Transverse colon (tissue), 4 donors: ENCODE results near the gene KCNG1. TPM values are rescaled to one million over a fixed set of nuclear protein-coding genes. Genes with fewer than 3 reads are reported as not detected.

Experiments used
- DNase-seq: peaks from one replicate; pipeline ENCODE4 v3.0.0-alpha.2; 2019
- H3K27ac ChIP-seq, 4 donors: fragments of 200-600 bp; sonication (generic); 2 replicates each; pipeline ENCODE4 v1.5.1; 2016 to 2018; ENCODE audit warnings: inconsistent platforms in 4 of 4
- H3K27me3 ChIP-seq: fragments of 200-600 bp; sonication (generic); 2 replicates; pipeline ENCODE4 v1.5.1; 2017; ENCODE audit warnings: inconsistent platforms
- H3K36me3 ChIP-seq, 4 donors: fragments of 200-600 bp; sonication (generic); 2 replicates each; pipeline ENCODE4 v1.5.1; 2017 to 2019; ENCODE audit warnings: inconsistent platforms in 4 of 4
- H3K4me1 ChIP-seq, 4 donors: fragments of 200-600 bp; sonication (generic); 2 replicates each; pipeline ENCODE4 v1.5.1; 2017 to 2020; ENCODE audit warnings: inconsistent platforms in 4 of 4
- H3K4me3 ChIP-seq, 4 donors: fragments of 200-600 bp; sonication (generic); 1 replicate in 1 of 4; 2 replicates in 3 of 4; pipeline versions ENCODE4 v1.5.1 to v1.6.1; 2017 to 2019; ENCODE audit warnings: inconsistent platforms in 4 of 4
- H3K9me3 ChIP-seq, 2 donors: fragments of 200-600 bp; sonication (generic); 2 replicates each; pipeline ENCODE4 v1.5.1; 2017 to 2019; ENCODE audit warnings: inconsistent platforms in 2 of 2
- CTCF ChIP-seq, 5 experiments: fragments of 200-600 bp in 3 of 5; fragments of 450-650 bp in 2 of 5; sonication (generic) in 3 of 5; IDR thresholded peaks; 1 replicate in 2 of 5; 2 replicates in 3 of 5; pipeline ENCODE4 v1.5.1; 2016 to 2017; ENCODE audit warnings: antibody characterized with exemption in 5 of 5, inconsistent platforms in 3 of 5, mild to moderate bottlenecking in 2 of 5, moderate library complexity in 1 of 5
- EP300 ChIP-seq: sonication (generic); formaldehyde crosslinking; IDR thresholded peaks from one replicate; pipeline ENCODE4 v1.6.1; 2017; ENCODE audit warnings: antibody characterized with exemption, low read depth
- POLR2A ChIP-seq: fragments of 450-650 bp; IDR thresholded peaks from one replicate; pipeline ENCODE4 v1.6.1; 2016; ENCODE audit warnings: antibody characterized with exemption, mild to moderate bottlenecking, moderate library complexity
- POLR2AphosphoS5 ChIP-seq, 3 donors: sonication (generic); formaldehyde crosslinking; IDR thresholded peaks; one replicate each; pipeline ENCODE4 v1.6.1; 2016; ENCODE audit warnings: antibody characterized with exemption in 3 of 3
- WGBS, 2 donors: methylation state at CpG; one replicate each; pipeline ENCODE4 v1.1.5; 2018; ENCODE audit warnings: low coverage in 1 of 2; 5-methylcytosine and 5-hydroxymethylcytosine counted together
- in situ Hi-C, 4 donors: fragments of 200-750 bp; cut with MboI; loops; one replicate each; pipeline versions ENCODE4 v1.15.0 to v1.15.1; 2017; ENCODE audit warnings: low sequenced_read_pairs in 3 of 4, low pct_ligation_motif_present in 1 of 4, low pct_unique_long_range_greater_than_20kb in 1 of 4
- intact Hi-C: fragments of 100-400 bp; cut with DNase I; formaldehyde crosslinking; loops from one replicate; pipeline ENCODE4 v1.15.1; 2023; ENCODE audit warnings: low total_unique reads
- total RNA-seq, 4 donors: library from RNA; depleted of rRNA; stranded (reverse); fragments of >200 nt; gene quantifications; one replicate each; pipeline ENCODE4 v1.1.0, GENCODE V29; 2016

The KCNG1 gene
- total RNA-seq, 4 donors from 2014 or later = 3.8 to 36.3 (median 8.9) TPM

GRCh38 chr20:51002633-51003032 is 20.3 kb downstream of the KCNG1 start:
- no peaks in the 10 kb centered on the region for H3K36me3 ChIP-seq
- in situ Hi-C loops (no loop called here), intact Hi-C loops (no loop called here)
- H3K4me3 ChIP-seq = no peak overlapping the region
- no peak overlapping the region for H3K27ac ChIP-seq
- H3K9me3 ChIP-seq = no peaks in the 10 kb centered on the region
- TF ChIP-seq CTCF (IDR thresholded peaks at IDR 0.05) (no peak), POLR2AphosphoS5 (IDR thresholded peaks at IDR 0.05) (no peak), POLR2A (no peak), EP300 (no peak)
- H3K27me3 ChIP-seq = no peaks in the 10 kb centered on the region
- H3K4me1 ChIP-seq = no peaks in the 10 kb centered on the region
- 69% methylated on average over 7 of the region's 7 CpGs; no CpG with 5 or more reads in 1 of the 2 donors for WGBS, 2 donors
- DNase-seq = no peak

GRCh38 chr20:51001430-51002265 is 21.3 kb downstream of the KCNG1 start:
- intact Hi-C loops (no loop called here), in situ Hi-C loops (no loop called here)
- Histone ChIP-seq H3K27me3 (peaks cover 8% of the 10 kb centered on the region), H3K4me1 (no peaks in the 10 kb centered on the region), H3K36me3 (no peaks in the 10 kb centered on the region), H3K4me3 (no peak overlapping the region), H3K27ac (no peak overlapping the region), H3K9me3 (no peaks in the 10 kb centered on the region)
- no peak for DNase-seq
- 79 to 82% methylated on average over 11 to 20 of the region's 20 CpGs for WGBS, 2 donors
- TF ChIP-seq EP300 (no peak), POLR2AphosphoS5 (IDR thresholded peaks at IDR 0.05) (no peak), CTCF (IDR thresholded peaks at IDR 0.05) (no peak), POLR2A (no peak)

GRCh38 chr20:50999355-50999754 is 23.6 kb downstream of the KCNG1 start:
- in situ Hi-C loops = loop anchor here (10.0 to 25.0 kb wide), 4 partner anchors 305 to 638 kb away; no protein-coding TSS in a partner anchor
- no peak for TF ChIP-seq POLR2AphosphoS5 (IDR thresholded peaks at IDR 0.05)
- no peak for TF ChIP-seq EP300
- TF ChIP-seq POLR2A = no peak
- no peak for TF ChIP-seq CTCF (IDR thresholded peaks at IDR 0.05)
- no peak overlapping the region for H3K27ac ChIP-seq
- WGBS, 2 donors = 83 to 90% methylated on average over 2 to 4 of the region's 4 CpGs
- no peak for DNase-seq
- intact Hi-C loops = no loop called here
- no peak overlapping the region for H3K4me3 ChIP-seq
- H3K4me1 ChIP-seq = no peaks in the 10 kb centered on the region
- no peaks in the 10 kb centered on the region for H3K36me3 ChIP-seq
- no peaks in the 10 kb centered on the region for H3K9me3 ChIP-seq
- peaks cover 10% of the 10 kb centered on the region for H3K27me3 ChIP-seq

- H3K27ac ChIP-seq = no peak overlapping the region
Measured at GRCh38 chr20:50996901-50997865, 25.7 kb downstream of the KCNG1 start.

More at GRCh38 chr20:50996901-50997865, 25.7 kb downstream of the KCNG1 start:
- Histone ChIP-seq H3K27me3 (peaks cover 10% of the 10 kb centered on the region), H3K36me3 (no peaks in the 10 kb centered on the region), H3K4me1 (no peaks in the 10 kb centered on the region), H3K4me3 (no peak overlapping the region), H3K9me3 (no peaks in the 10 kb centered on the region)
- intact Hi-C loops = no loop called here
- TF ChIP-seq POLR2A (no peak), POLR2AphosphoS5 (IDR thresholded peaks at IDR 0.05) (no peak), EP300 (no peak), CTCF (IDR thresholded peaks at IDR 0.05) (no peak)
- 55 to 62% methylated on average over 2 to 10 of the region's 10 CpGs for WGBS, 2 donors
- DNase-seq = no peak
- in situ Hi-C loops = loop anchor here (10.0 to 25.0 kb wide), 4 partner anchors 308 to 640 kb away; no protein-coding TSS in a partner anchor
